Activated CD4-positive, CD25-positive, alpha-beta regulatory T cell treated with anti-CD3 and anti-CD28 coated beads, Interleukin-2, amount 50 U/mL, for 16 hours (primary cell): ENCODE data around the gene AASS.

ENCODE experiments used
- DNase-seq: peaks from one replicate; pipeline ENCODE4 v3.0.0-alpha.2; 2020; ENCODE audit warnings: low read depth, low spot score

Gene AASS

GRCh38 chr7:122118757-122119156 is 25.3 kb downstream of the AASS start:
- DNase-seq = no peak

GRCh38 chr7:122103064-122103463 is 41.0 kb downstream of the AASS start:
- DNase-seq = no peak

- no peak for DNase-seq
Observed at GRCh38 chr7:122100021-122100420, 44.0 kb downstream of the AASS start.

GRCh38 chr7:122095642-122096041 is 48.4 kb downstream of the AASS start:
- DNase-seq = no peak

- DNase-seq = no peak
Observed at GRCh38 chr7:122094549-122094948, 49.5 kb downstream of the AASS start.

GRCh38 chr7:122092964-122093797 is 50.9 kb downstream of the AASS start:
- peak; percentile 11 for DNase-seq

GRCh38 chr7:122082670-122083069 is 61.4 kb downstream of the AASS start:
- no peak for DNase-seq

- no peak for DNase-seq
Observed at GRCh38 chr7:122082160-122082559, 61.9 kb downstream of the AASS start.

GRCh38 chr7:122073635-122074034 is 70.4 kb downstream of the AASS start:
- no peak for DNase-seq

GRCh38 chr7:122072924-122073599 is 71.0 kb downstream of the AASS start:
- DNase-seq = no peak

- DNase-seq = no peak
Observed at GRCh38 chr7:122072272-122072671, 71.8 kb downstream of the AASS start.

GRCh38 chr7:122070834-122071233 is 73.2 kb downstream of the AASS start:
- DNase-seq = no peak

GRCh38 chr7:122070062-122070461 is 74.0 kb downstream of the AASS start:
- DNase-seq = no peak

GRCh38 chr7:122068999-122069398 is 75.0 kb downstream of the AASS start:
- no peak for DNase-seq

GRCh38 chr7:122068046-122068445 is 76.0 kb downstream of the AASS start:
- DNase-seq = no peak

- no peak for DNase-seq
Observed at GRCh38 chr7:122067077-122067476, 77.0 kb downstream of the AASS start.

GRCh38 chr7:122064971-122065370 is 79.1 kb downstream of the AASS start:
- no peak for DNase-seq

- no peak for DNase-seq
Observed at GRCh38 chr7:122063146-122063545, 80.9 kb downstream of the AASS start.

- no peak for DNase-seq
Observed at GRCh38 chr7:122059542-122059941, 84.5 kb downstream of the AASS start.

GRCh38 chr7:122056977-122057376 is 87.1 kb downstream of the AASS start:
- no peak for DNase-seq

- no peak for DNase-seq
Observed at GRCh38 chr7:122055073-122055472, 89.0 kb downstream of the AASS start.

- DNase-seq = no peak
Observed at GRCh38 chr7:122054393-122054792, 89.7 kb downstream of the AASS start.

- DNase-seq = no peak
Observed at GRCh38 chr7:122046402-122046801, 97.6 kb downstream of the AASS start.
